B cell (primary cell): ENCODE results near the gene RHOH.

Source experiments
- CTCF ChIP-seq: fragments of 200-600 bp; IDR thresholded peaks from one replicate; pipeline ENCODE4 v1.8.0; 2022; ENCODE audit warnings: antibody characterized with exemption, mild to moderate bottlenecking
- EZH2 ChIP-seq: IDR thresholded peaks from 2 replicates; pipeline ENCODE4 v1.6.1; 2012; ENCODE audit warnings: borderline replicate concordance, low read depth, mild to moderate bottlenecking, moderate library complexity, low read length; ENCODE audit not compliant: insufficient read depth, poor library complexity, severe bottlenecking

GRCh38 chr4:40228497-40229365 is 31.9 kb downstream of the RHOH start:
- TF ChIP-seq CTCF = peak; percentile 62
- TF ChIP-seq EZH2 = no peak
